ENCODE data around the gene GALM. TPM values are rescaled to one million over a fixed set of nuclear protein-coding genes. Genes with fewer than 3 reads are reported as not detected.

The GALM gene
- total RNA-seq, 1 experiment from 2014 or later = 10.0 TPM

DNA sequence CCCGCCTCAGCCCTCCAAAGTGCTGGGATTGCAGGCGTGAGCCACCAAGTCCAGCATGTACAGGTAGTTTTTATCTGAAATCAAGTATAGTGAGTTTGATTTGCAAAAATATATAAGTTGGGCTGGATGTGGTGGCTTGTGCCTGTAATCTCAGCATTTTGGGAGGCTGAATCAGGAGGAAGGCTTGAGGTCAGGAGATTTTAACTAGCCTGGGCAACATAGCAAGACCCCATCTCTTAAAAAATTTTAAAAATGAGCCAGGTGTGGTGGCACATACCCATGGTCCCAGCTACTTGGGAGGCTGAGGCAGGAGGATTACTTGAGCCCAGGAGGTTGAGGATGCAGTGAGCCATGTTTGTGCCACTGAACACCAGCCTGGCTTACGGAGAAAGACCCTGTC, 5.6 kb upstream of the GALM start:
- Histone ChIP-seq H2BK20ac (ENCODE audit: low read depth, low read length, poor library complexity, severe bottlenecking) (no peak overlapping the region), H3K79me1 (ENCODE audit: insufficient read depth, low read depth, low read length, poor library complexity, severe bottlenecking) (no peaks in the 10 kb centered on the region), H3K4ac (ENCODE audit: low read depth, low read length) (no peak overlapping the region), H2AFZ (ENCODE audit: low read length) (no peak overlapping the region), H3K4me1 (ENCODE audit: insufficient read depth, low read length) (no peaks in the 10 kb centered on the region), H3K18ac (ENCODE audit: insufficient read length, low read depth, low read length) (no peak overlapping the region), H2BK15ac (ENCODE audit: low read depth, low read length) (no peak overlapping the region), H3T11ph (ENCODE audit: low read length) (no peak overlapping the region), H3K27ac (ENCODE audit: insufficient read length, low read depth, low read length) (no peak overlapping the region), H3K14ac (ENCODE audit: insufficient read depth, low read length) (no peak overlapping the region), H2AK5ac (ENCODE audit: insufficient read length, low read length) (no peak overlapping the region), H2BK5ac (ENCODE audit: insufficient read length, low read length) (no peak overlapping the region), H2BK120ac (ENCODE audit: low read depth, low read length, poor library complexity, severe bottlenecking) (no peak overlapping the region), H4K91ac (ENCODE audit: insufficient read length, low read depth, low read length) (no peak overlapping the region), H4K5ac (ENCODE audit: insufficient read length, low read depth, low read length) (no peak overlapping the region), H3K23me2 (ENCODE audit: insufficient read length, low read depth, low read length, poor library complexity, severe bottlenecking) (no peaks in the 10 kb centered on the region), H4K8ac (replicated peaks; ENCODE audit: insufficient read length, low read depth, low read length) (no peak overlapping the region), H3K9me3 (ENCODE audit: control insufficient read depth, low read depth, low read length) (no peaks in the 10 kb centered on the region), H2BK12ac (ENCODE audit: insufficient read length, low read depth, low read length) (no peak overlapping the region), H3K27me3 (ENCODE audit: insufficient read depth, low read length) (no peaks in the 10 kb centered on the region), H3K4me2 (ENCODE audit: insufficient read depth, insufficient read length, low read length) (no peak overlapping the region), H3K9ac (ENCODE audit: extremely low read depth, insufficient read length, low read length) (no peak overlapping the region), H3K56ac (ENCODE audit: insufficient read length, low read depth, low read length) (no peak overlapping the region), H3K79me2 (ENCODE audit: insufficient read depth, low read length) (no peaks in the 10 kb centered on the region), H4K20me1 (ENCODE audit: control insufficient read depth, insufficient read depth, insufficient read length) (no peaks in the 10 kb centered on the region), H3K23ac (ENCODE audit: insufficient read length, low read depth, low read length) (no peak overlapping the region)
- H3K27ac Mint-ChIP-seq = no peak overlapping the region
- H3K4me1 Mint-ChIP-seq = no peaks in the 10 kb centered on the region
- TF ChIP-seq, protein P1, sequence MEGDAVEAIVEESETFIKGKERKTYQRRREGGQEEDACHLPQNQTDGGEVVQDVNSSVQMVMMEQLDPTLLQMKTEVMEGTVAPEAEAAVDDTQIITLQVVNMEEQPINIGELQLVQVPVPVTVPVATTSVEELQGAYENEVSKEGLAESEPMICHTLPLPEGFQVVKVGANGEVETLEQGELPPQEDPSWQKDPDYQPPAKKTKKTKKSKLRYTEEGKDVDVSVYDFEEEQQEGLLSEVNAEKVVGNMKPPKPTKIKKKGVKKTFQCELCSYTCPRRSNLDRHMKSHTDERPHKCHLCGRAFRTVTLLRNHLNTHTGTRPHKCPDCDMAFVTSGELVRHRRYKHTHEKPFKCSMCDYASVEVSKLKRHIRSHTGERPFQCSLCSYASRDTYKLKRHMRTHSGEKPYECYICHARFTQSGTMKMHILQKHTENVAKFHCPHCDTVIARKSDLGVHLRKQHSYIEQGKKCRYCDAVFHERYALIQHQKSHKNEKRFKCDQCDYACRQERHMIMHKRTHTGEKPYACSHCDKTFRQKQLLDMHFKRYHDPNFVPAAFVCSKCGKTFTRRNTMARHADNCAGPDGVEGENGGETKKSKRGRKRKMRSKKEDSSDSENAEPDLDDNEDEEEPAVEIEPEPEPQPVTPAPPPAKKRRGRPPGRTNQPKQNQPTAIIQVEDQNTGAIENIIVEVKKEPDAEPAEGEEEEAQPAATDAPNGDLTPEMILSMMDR (conservative IDR thresholded peaks at IDR 0.05) = no peak
- no peak overlapping the region for H3K4me3 Mint-ChIP-seq
- H3K36me3 Mint-ChIP-seq (ENCODE audit: insufficient read depth in 1 of 3, low read depth in 3 of 3) = no peaks in the 10 kb centered on the region
- no peak for DNase-seq
- no CpG with 5 or more reads among the region's 3 CpGs for WGBS (ENCODE audit: extremely low coverage, insufficient read length, low lambda C conversion rate)
- H3K27me3 Mint-ChIP-seq (ENCODE audit: low read depth) = no peaks in the 10 kb centered on the region
- no peaks in the 10 kb centered on the region for H3K9me3 Mint-ChIP-seq

Data from H9 (cell line).